Stimulated activated CD8-positive, alpha-beta memory T cell treated with anti-CD3 and anti-CD28 coated beads, Interleukin-12 subunit alpha, Interleukin-12 subunit beta, amount 100 ng/mL, for 24 hours (primary cell): ENCODE measurements around the gene IFT74.

Experiments
- DNase-seq: peaks from one replicate; pipeline ENCODE4 v3.0.0-alpha.2; 2020; ENCODE audit errors: extremely low read depth

IFT74 gene

DNA sequence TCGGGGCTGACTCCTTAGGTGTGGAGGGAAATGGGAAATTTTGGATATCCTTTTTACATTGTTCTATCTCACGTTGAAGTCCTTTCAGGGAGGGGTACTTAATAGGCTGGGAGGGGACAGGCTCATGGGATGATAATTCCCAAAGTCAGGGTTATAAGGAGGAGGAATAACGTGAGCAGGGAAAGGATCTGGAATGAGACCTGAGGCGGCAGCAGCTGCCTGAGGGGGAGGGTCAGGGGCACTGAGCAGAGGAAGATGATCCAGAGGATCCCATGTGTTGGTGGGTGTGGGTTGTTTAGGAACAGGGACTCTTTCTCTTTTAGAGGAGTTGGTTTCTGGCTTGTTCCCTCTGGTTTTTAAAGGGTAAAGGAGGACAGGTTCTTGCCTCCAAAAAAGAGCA is 18.7 kb downstream of the IFT74 start:
- DNase-seq, result no peak

DNA sequence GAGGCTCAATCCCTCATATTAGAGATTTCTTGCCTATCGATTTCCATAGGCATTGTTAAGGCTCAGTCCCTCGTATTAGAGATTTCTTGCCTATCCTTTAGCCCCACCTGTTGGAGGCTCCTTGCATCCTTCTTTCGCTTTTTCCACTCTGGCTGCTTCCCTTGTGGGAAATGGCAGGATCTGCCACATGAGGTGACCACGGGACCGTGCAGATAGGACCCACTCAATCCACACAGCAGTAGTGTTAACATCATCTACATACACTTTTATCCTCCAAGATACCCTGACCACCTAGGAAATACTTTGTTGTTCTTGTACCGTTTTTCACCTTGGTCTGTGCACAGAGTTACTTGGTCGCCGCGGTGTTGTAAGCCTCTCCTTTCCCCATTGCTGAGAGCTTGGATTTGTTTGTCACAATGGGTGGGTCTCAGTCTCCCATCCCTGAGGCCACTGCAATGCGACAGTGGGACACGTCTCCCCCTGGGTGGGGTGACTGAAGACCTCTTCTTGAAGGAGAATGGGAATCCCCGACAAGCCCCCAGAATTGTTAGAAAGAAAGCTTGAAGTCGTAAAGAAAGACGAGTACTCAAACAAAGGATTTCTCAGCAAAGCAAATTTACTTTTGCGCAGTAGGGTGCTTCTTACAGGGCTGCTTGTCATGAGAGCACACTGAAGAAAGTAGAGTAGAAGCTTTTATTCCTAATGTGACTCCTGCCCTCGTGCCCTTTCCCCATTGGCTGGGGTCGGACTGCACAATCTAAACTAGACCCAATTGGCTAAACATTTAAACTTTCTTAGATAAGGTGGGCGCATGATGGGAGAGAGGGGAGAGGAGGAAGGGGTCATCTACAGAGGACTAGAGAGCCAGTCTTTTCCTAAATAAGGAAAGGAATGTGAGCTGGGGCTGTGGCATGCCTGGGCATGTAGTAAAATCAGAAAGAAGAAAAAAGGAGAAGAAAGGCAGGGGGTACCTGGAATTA is 19.8 kb downstream of the IFT74 start:
- no peak for DNase-seq

DNA sequence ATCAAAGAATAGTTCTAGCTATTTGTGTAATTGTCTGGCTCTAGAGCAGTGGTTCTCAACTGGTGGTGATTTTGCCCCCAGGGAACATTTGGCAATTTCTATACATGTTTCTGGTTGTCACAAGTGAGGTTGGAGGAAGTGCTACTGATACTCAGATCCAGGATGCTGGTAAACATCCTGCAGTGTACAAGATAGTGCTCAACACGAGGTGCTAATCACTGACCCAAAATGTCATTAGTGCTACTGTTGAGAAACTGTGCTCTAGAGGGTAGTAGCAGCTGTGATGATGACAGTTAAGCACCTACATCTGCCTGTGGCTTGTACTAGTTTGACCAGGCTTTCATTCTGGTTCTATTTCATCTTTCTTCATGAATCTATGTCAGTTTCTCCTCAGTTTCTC is 27.1 kb downstream of the IFT74 start:
- DNase-seq, result no peak

DNA sequence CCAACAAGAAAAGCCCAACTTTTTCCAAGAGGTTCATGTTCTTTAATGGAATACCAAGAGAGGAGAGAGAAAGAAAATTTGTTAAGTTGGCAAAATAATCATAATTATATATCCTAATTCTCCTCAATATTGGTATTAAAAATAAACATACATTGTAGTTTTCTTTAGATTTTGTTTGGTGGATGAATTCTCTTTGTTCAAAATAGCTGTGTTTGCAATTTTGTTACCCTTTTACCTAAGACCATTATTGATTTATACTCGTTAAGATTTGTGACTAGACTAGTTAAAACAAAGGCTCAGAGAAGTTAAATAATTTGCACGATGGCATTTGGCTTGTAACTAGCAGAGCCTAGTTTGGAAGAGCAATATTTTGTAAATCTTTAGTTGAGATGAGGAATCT is 39.6 kb downstream of the IFT74 start:
- DNase-seq, result no peak

DNA sequence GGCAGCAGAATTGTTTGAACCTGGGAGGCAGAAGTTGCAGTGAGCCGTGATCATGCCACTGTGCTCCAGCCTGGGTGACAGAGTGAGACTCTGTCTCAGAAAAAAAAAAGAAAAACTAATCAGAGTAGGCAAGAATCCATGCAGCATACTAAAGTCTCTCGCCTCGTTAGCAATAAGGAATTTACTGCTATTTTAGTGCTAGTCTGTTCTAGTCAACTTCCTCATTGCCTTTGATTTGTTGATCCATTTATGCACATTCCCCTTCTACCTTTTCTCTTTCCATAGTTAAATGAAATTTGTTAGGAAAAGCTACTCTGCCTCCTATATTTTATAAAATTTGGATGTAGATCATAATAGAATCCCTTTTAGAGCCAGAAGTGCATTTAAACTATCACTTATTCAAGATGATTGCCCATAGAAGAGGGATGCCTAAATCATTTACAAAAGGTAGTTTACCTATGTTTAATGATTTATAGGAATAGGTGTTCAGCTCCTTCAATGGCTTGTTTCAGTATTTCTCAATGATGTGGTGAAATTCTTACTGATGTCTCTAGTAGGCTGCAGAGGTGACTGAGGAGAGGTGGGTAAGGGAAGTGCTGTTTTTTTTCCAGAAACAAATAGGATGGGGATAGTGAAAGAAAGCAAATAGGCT is 47.3 kb downstream of the IFT74 start:
- DNase-seq, result no peak

DNA sequence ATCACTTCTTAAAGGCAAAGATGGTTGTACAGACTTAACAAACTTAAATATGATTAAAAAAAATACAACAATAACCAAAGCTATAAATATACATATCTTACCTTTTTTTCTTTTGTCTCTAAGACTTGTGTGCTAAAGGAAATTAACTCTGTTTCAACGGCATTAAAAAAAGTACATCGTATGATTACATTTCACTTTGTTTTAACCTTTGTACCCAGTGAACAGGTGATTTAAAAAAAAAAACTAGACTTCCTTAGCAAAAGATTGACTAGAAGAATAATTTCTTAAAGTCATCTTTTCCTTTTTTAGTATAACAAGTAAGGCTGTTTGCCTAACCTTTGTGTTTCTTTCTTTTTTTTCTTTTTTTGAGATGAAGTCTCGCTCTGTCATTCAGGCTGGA is 49.3 kb downstream of the IFT74 start, which contains the start of gene LRRC19:
Gene LRRC19 (minus strand): TSS at position 182 of the 400 bp plus-strand sequence. CDS start 5,978 bp downstream, outside the sequence.
- no peak for DNase-seq

DNA sequence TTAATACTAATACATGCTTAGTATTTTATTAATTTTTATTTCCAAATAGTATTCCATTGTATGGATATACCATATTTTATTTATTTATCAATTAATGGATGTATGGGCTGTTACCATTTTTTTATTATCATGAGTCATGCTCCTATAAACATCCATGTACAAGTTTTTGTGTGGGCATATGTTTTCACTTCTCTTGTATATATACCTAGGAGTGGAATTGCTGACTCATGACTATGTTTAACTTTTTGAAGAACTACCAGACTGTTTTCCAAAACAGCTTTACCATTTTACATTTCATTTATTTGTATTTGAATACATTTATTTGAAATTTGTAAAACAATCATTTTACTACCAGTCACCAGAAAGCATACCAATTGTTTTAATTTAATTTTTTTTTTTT is 63.4 kb downstream of the IFT74 start:
- DNase-seq, result no peak

DNA sequence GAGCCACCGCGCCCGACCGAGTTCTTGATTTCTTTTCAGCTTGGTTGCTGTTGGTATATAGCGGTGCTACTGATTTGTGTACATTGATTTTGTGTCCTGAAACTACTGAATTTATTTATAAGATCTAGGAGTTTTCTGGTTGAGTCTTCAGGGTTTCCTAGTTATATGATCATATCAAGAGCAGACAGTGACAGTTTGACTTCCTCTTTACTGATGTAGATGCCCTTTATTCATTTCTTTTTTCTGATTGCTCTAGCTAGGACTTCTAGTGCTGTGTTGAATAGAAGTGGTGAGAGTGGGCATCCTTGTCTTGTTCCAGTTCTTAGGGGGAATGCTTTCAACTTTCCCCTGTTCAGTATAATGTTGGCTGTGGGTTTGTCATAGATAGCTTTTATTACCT is 66.7 kb downstream of the IFT74 start:
- no peak for DNase-seq

DNA sequence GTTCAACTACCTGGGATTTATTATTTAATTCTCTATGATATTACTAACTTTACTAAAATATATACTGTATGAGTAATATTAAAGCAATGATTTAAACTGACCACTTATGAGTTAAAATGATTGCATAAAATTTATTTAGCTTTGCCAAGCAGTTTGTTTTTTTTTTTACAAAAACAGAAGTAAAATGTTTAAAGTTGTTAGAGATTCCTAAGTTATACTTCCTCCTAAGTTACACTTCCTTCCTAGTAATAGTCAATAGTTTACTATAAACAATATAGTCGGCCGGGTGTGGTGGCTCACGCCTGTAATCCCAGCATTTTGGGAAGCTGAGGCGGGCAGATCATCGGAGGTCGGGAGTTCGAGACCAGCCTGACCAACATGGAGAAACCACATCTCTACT is 73.0 kb downstream of the IFT74 start:
- no peak for DNase-seq

DNA sequence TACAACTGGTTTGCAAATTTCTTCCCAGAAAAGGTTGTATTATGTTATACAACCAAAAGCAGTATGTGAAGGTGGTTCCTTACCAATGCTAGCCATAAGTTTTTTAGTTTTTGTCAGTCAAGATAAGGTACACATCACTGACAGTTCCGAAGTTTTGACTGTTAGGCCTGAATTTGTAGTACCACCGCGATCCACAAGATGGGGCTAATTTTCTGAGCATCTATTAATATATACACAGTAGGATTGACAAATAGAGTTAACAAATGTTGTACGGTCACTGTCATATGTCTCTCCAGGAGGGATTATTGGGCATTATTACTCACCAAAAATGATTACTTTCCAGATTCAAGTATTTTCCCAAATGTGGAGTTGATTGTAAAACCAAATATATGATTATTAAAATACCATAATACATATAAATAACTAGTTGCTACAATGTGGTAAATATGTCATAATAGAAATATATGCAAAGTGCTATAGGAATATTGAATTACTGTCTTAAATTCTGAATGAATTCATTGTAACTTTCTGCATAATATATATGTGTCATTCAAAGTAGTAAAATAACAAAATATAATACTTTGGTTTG is 77.7 kb downstream of the IFT74 start:
- DNase-seq, result peak; percentile 5

DNA sequence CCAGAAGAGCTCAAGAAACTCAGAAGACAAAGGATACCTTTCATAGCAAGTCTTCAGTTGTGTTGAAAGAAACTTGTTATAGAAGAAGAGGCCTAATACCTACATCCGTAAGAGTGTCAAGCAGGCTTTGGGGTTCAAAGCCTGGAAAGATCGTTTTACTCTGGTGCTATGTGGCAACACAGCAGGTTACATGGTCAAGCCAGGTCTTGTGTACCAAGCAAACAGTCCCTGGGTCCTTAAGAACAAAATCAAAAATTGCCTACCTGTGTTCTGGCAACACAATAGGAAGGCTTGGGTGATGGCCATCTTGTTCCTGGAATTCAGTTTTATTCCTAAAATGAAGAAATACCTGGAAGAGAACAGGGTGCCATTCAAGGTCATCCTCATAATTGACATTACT is 81.3 kb downstream of the IFT74 start:
- no peak for DNase-seq

DNA sequence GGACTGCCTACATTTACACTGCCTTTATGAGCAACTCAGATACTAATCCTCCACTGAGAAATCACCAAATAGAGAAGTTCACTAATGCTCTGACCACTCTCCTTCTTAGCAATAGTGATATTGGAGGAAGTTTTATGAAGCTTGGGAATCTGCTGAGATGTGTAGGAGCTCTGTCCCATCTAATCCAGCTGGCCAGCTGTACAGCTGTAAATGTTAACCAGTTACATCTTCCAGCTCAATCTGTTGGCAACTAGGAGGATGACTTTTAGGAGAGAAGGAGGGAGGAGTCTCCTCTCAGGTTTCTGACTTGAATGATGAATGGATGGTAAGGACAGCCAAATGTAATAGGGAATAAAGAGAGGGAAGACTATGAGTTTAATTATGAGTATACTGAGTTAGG is 85.5 kb downstream of the IFT74 start:
- no peak for DNase-seq

DNA sequence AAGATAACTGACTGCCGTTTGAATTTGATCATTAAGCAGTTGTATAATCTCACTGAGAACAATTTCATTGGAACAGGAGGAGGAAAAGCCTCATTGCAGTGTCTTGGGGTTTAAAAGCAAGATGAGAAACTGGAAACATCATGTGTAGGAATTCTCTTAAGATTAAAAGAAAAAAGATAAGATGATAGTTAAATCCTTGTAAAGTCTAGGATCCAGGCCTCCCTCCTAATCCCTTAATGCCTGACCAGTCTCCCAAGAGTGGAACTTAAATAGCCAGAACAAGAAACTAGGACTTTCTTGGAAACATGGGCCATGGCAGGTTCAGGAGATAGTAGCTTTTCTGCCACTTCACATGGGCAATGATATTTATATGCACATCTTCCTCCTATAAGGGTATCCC is 86.3 kb downstream of the IFT74 start:
- DNase-seq, result no peak

DNA sequence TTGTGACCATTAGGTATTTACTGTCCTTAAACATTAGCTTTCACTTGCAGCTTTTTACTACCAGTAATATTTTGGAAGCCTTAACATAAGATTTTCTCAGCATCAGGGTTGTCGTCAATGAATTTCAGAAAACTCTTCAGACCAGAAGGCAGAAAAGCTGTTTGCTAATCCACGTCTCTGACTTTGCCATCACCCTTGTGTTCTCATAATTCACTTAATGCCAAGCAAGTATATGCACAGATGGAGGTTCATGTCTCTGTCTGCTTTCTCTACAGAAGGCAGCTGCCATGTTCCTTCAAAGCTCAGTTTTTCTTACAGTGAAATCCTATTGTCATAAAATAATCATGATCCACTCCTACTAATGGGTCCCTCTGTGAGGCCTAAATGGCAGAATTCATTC is 87.0 kb downstream of the IFT74 start:
- DNase-seq, result no peak

DNA sequence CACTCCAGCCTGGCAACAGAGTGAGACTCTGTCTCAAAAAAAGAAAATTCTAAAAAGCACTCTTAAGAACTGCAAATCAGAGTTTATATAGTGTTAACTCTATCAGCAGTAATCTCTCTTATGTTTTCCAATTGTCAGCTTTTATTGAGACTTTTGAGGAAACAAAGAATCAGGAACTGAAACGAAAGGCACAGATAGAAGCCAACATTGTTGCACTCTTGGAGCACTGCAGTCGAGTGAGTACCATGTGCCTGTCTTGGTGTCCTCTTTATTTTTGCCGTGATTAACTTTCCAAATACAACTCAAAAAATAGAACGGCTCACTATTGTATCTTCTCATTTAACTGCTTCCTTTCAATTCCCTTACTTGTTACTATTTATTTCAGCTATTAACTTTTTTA is 90.9 kb downstream of the IFT74 start:
- DNase-seq, result no peak

DNA sequence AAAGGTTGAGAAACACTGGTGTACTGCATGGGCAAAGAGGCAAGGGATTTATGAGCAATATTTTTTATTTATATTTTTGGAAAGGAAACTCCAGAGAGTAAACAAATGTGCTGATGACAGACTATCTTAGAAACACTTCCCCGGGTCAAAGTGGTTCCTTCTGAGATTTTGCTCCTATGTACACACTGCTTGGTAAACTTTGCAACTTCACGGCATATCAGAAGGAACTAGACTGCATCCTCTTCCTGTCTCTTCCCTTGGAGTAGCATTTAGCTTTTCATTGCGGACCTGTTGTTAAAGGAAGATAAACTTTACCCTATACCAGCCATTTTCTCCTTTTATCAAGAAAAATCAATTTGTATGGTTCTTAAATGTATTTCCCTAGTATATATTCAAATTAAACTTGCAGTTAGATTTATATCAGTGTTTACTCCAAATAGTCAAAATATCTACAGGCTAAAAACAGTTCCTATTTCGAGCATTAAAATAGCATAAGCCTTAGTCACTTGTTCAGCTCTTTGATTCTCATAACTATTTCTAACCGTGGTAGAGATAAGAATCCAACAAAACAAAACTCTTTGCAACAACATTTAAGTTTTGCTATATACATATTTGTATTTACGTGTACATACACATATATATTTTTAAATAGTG is 97.3 kb downstream of the IFT74 start:
- no peak for DNase-seq

DNA sequence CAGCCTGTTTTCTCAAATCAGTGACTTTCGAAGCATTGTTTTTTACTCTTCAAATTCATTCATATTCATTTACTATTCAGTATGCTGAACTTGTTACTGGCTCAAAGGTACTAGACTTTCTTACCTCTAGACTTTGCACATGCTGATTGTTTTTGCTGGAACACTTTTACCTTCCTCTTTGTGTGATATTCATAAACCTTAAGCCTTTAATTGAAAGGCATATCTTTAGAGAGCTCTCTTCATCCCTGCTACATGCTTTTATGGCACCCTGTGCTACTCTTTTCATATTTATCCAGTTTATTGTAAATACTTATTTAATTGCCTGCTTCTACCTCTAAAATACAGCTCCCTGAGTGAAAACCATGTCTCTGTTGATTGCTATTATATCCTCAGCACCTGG is 97.9 kb downstream of the IFT74 start:
- no peak for DNase-seq

DNA sequence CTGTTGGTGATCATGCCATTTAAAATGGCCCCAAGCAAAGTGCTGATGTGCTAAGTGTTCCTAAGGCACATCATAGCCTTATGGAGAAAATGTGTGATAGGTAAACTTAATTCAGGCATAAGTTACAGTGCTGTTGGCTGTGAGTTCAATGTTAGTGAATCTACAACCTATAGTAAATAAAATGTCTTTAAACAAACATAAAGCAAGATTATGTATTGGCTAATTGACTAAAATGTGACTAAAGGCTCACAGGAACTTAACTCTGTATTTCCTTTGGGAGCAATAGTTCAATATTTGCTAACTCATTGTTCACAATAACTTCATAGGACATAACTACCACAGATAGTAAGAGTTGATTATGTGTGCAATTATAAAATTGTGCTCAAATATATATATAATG is 98.6 kb downstream of the IFT74 start:
- DNase-seq, result no peak

DNA sequence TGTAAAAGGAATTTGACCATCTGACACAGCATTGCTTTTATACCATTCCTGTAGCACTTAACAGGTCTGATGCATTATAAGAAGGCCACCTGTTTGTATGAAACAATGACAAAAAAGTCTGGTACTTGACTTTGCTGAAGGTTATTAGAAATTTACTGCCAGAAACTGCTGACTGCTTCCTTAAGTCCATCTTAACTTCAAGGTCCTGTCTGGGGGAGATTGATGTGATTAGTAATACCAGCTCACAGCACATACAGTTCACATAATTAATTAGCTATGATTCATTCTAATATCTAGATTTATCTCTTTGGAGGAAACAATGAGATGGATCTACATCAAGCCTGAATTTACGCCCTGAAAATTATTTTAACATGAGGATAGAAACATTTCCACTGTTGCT is 103.2 kb downstream of the IFT74 start:
- DNase-seq, result no peak

DNA sequence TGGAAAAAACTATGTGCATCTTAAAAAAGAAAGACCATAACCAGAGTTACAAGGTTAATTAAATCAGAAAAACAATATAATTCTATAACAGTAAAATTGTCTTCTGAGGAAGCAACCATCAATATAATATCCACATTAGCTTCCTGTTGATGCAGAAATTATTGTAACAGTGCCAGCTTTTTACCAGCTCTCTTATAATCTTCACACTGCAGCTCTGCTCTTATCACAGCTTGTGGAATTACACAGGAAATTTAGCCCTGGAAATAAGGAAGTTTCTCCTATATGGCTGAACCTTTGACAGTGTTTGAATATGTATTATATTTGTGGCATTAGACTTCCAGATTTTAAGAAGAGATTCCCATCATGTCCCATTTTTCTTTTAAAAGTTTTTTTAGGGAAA is 103.7 kb downstream of the IFT74 start:
- no peak for DNase-seq

DNA sequence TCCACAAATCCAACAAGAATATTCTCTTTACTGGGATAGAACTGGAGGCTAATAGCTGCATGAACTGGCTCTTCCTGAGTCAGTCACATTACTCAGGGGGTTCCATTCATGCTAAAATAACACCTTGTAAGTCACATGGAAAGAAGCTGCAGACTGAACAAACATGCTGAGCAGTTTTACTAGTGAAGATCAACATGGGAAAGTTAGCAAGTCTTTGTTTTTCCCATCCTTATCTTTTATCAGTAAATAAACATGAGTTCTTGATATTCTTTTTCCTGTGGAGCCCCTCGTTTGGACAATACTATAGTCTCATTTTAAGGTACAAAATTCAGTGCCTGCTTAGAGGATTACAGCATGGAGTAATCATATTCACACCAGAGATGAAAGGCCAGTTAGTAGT is 109.1 kb downstream of the IFT74 start:
- DNase-seq, result no peak
